HUES6 (cell line): Measurements from ENCODE around the gene PHTF1.

Source experiments
- H3K27ac ChIP-seq: 2 replicates; pipeline ENCODE4 v1.7.0; 2013; ENCODE audit warnings: low read depth, mild to moderate bottlenecking, low read length, inconsistent platforms
- H3K27me3 ChIP-seq: 2 replicates; pipeline ENCODE4 v1.6.1; 2013; ENCODE audit warnings: low read length; ENCODE audit not compliant: control insufficient read depth, insufficient read depth
- H3K36me3 ChIP-seq: 2 replicates; pipeline ENCODE4 v1.6.1; 2013; ENCODE audit warnings: low read length; ENCODE audit not compliant: control insufficient read depth, insufficient read depth
- H3K4me1 ChIP-seq: 2 replicates; pipeline ENCODE4 v1.6.1; 2013; ENCODE audit warnings: low read length; ENCODE audit not compliant: control insufficient read depth, insufficient read depth
- H3K4me3 ChIP-seq: 2 replicates; pipeline ENCODE4 v1.5.1; 2013; ENCODE audit warnings: low read depth, low read length
- H3K9ac ChIP-seq: one replicate; pipeline ENCODE4 v1.6.1; 2013; ENCODE audit warnings: mild to moderate bottlenecking, low read length
- H3K9me3 ChIP-seq: 2 replicates; pipeline ENCODE4 v1.6.1; 2013; ENCODE audit warnings: low read depth, low read length; ENCODE audit not compliant: control insufficient read depth, insufficient read depth

Gene PHTF1

GRCh38 chr1:113663165-113663951 is 95.9 kb downstream of the PHTF1 start:
- H3K9me3 ChIP-seq, result no peaks in the 10 kb centered on the region
- peaks cover 2% of the 10 kb centered on the region; the same call in 1 of the 2 replicates for H3K36me3 ChIP-seq
- H3K27ac ChIP-seq, result no peak overlapping the region
- no peak overlapping the region for H3K4me3 ChIP-seq
- H3K9ac ChIP-seq, result no peak overlapping the region
- H3K4me1 ChIP-seq, result no peaks in the 10 kb centered on the region
- no peaks in the 10 kb centered on the region for H3K27me3 ChIP-seq

- Histone ChIP-seq H3K27me3 (no peaks in the 10 kb centered on the region), H3K9ac (no peak overlapping the region), H3K9me3 (no peaks in the 10 kb centered on the region), H3K4me3 (no peak overlapping the region), H3K4me1 (no peaks in the 10 kb centered on the region), H3K27ac (no peak overlapping the region), H3K36me3 (peaks cover 2% of the 10 kb centered on the region; the same call in 1 of the 2 replicates)
Observed at GRCh38 chr1:113662101-113662500, 97.2 kb downstream of the PHTF1 start.

GRCh38 chr1:113660088-113660487 is 99.2 kb downstream of the PHTF1 start:
- Histone ChIP-seq H3K4me1 (no peaks in the 10 kb centered on the region), H3K9ac (no peak overlapping the region), H3K36me3 (peaks cover 2% of the 10 kb centered on the region; the same call in 1 of the 2 replicates), H3K9me3 (no peaks in the 10 kb centered on the region), H3K27me3 (no peaks in the 10 kb centered on the region), H3K27ac (no peak overlapping the region), H3K4me3 (no peak overlapping the region)

- H3K27me3 ChIP-seq, result no peaks in the 10 kb centered on the region
- H3K36me3 ChIP-seq, result peaks cover 2% of the 10 kb centered on the region; the same call in 1 of the 2 replicates
- H3K9ac ChIP-seq, result no peak overlapping the region
- H3K27ac ChIP-seq, result no peak overlapping the region
- H3K4me1 ChIP-seq, result no peaks in the 10 kb centered on the region
- H3K9me3 ChIP-seq, result no peaks in the 10 kb centered on the region
- H3K4me3 ChIP-seq, result no peak overlapping the region
Observed at GRCh38 chr1:113659556-113659955, 99.7 kb downstream of the PHTF1 start.

GRCh38 chr1:113659035-113659434 is 100.3 kb downstream of the PHTF1 start:
- Histone ChIP-seq H3K27me3 (no peaks in the 10 kb centered on the region), H3K36me3 (peaks cover 2% of the 10 kb centered on the region; the same call in 1 of the 2 replicates), H3K9me3 (no peaks in the 10 kb centered on the region), H3K4me3 (no peak overlapping the region), H3K9ac (no peak overlapping the region), H3K27ac (no peak overlapping the region), H3K4me1 (no peaks in the 10 kb centered on the region)

- Histone ChIP-seq H3K27ac (no peak overlapping the region), H3K9ac (no peak overlapping the region), H3K4me3 (no peak overlapping the region), H3K27me3 (no peaks in the 10 kb centered on the region), H3K9me3 (no peaks in the 10 kb centered on the region), H3K4me1 (no peaks in the 10 kb centered on the region), H3K36me3 (peaks cover 6% of the 10 kb centered on the region; the same call in 1 of the 2 replicates)
Observed at GRCh38 chr1:113657556-113658063, 101.7 kb downstream of the PHTF1 start.

GRCh38 chr1:113657126-113657525 is 102.2 kb downstream of the PHTF1 start:
- Histone ChIP-seq H3K4me1 (no peaks in the 10 kb centered on the region), H3K36me3 (peaks cover 6% of the 10 kb centered on the region; the same call in 1 of the 2 replicates), H3K9me3 (no peaks in the 10 kb centered on the region), H3K27ac (no peak overlapping the region), H3K27me3 (no peaks in the 10 kb centered on the region), H3K4me3 (no peak overlapping the region), H3K9ac (no peak overlapping the region)

GRCh38 chr1:113654883-113655282 is 104.4 kb downstream of the PHTF1 start:
- Histone ChIP-seq H3K36me3 (peaks cover 6% of the 10 kb centered on the region; the same call in 1 of the 2 replicates), H3K27ac (no peak overlapping the region), H3K4me1 (no peaks in the 10 kb centered on the region), H3K9ac (no peak overlapping the region), H3K27me3 (no peaks in the 10 kb centered on the region), H3K4me3 (no peak overlapping the region), H3K9me3 (no peaks in the 10 kb centered on the region)

GRCh38 chr1:113653741-113654140 is 105.5 kb downstream of the PHTF1 start:
- 0 out of 2 replicates have a peak, but pooled peaks cover 4% of the 10 kb centered on the region for H3K36me3 ChIP-seq

GRCh38 chr1:113652771-113653170 is 106.5 kb downstream of the PHTF1 start:
- Histone ChIP-seq H3K4me1 (no peaks in the 10 kb centered on the region), H3K27me3 (no peaks in the 10 kb centered on the region), H3K27ac (no peak overlapping the region), H3K9ac (no peak overlapping the region), H3K36me3 (0 out of 2 replicates have a peak, but pooled peaks cover 4% of the 10 kb centered on the region), H3K9me3 (no peaks in the 10 kb centered on the region), H3K4me3 (no peak overlapping the region)

More at GRCh38 chr1:113653741-113654140, 105.5 kb downstream of the PHTF1 start:
- Histone ChIP-seq H3K27ac (no peak overlapping the region), H3K4me1 (no peaks in the 10 kb centered on the region), H3K27me3 (no peaks in the 10 kb centered on the region), H3K4me3 (no peak overlapping the region), H3K9ac (no peak overlapping the region), H3K9me3 (no peaks in the 10 kb centered on the region)

- no peak overlapping the region for H3K4me3 ChIP-seq
- H3K9ac ChIP-seq, result no peak overlapping the region
- H3K27me3 ChIP-seq, result no peaks in the 10 kb centered on the region
- H3K4me1 ChIP-seq, result no peaks in the 10 kb centered on the region
- no peaks in the 10 kb centered on the region for H3K9me3 ChIP-seq
- no peaks in the 10 kb centered on the region; the same call in 1 of the 2 replicates for H3K36me3 ChIP-seq
- no peak overlapping the region for H3K27ac ChIP-seq
Observed at GRCh38 chr1:113648478-113648877, 110.8 kb downstream of the PHTF1 start.
